ENCODE data around the gene CD9.

CD9 gene

GRCh38 chr12:6213969-6214368 is 13.8 kb downstream of the CD9 start:
- TF ChIP-seq CTCF (conservative IDR thresholded peaks at IDR 0.05), result no peak
- TF ChIP-seq ZFX (IDR thresholded peaks at IDR 0.05), result no peak
- H3K27ac ChIP-seq, result peak overlapping the region; percentile 84

- peak overlapping the region; percentile 84 for H3K27ac ChIP-seq
- TF ChIP-seq CTCF (conservative IDR thresholded peaks at IDR 0.05) (no peak), ZFX (IDR thresholded peaks at IDR 0.05) (no peak)
Observed at GRCh38 chr12:6214633-6215032, 14.4 kb downstream of the CD9 start.

- TF ChIP-seq CTCF (conservative IDR thresholded peaks at IDR 0.05) (no peak), ZFX (IDR thresholded peaks at IDR 0.05) (no peak)
- H3K27ac ChIP-seq, result peak overlapping the region; percentile 84
Observed at GRCh38 chr12:6215120-6215807, 15.1 kb downstream of the CD9 start.

- no peak for TF ChIP-seq ZFX (IDR thresholded peaks at IDR 0.05)
- TF ChIP-seq CTCF (conservative IDR thresholded peaks at IDR 0.05), result no peak
Observed at GRCh38 chr12:6215932-6216494, 15.8 kb downstream of the CD9 start.

GRCh38 chr12:6216581-6216980 is 16.4 kb downstream of the CD9 start:
- TF ChIP-seq ZFX (IDR thresholded peaks at IDR 0.05) (no peak), CTCF (conservative IDR thresholded peaks at IDR 0.05) (no peak)
- peak overlapping the region; percentile 84 for H3K27ac ChIP-seq

More at GRCh38 chr12:6215932-6216494, 15.8 kb downstream of the CD9 start:
- peak overlapping the region; percentile 84 for H3K27ac ChIP-seq

GRCh38 chr12:6218347-6218925 is 18.2 kb downstream of the CD9 start:
- no peak for TF ChIP-seq ZFX (IDR thresholded peaks at IDR 0.05)
- TF ChIP-seq CTCF (conservative IDR thresholded peaks at IDR 0.05), result no peak
- peak overlapping the region; percentile 84; the same call in 1 of the 2 replicates for H3K27ac ChIP-seq

GRCh38 chr12:6219980-6220379 is 19.8 kb downstream of the CD9 start:
- peak overlapping the region; percentile 2; the same call in 1 of the 2 replicates for H3K27ac ChIP-seq

More at GRCh38 chr12:6219980-6220379, 19.8 kb downstream of the CD9 start:
- TF ChIP-seq CTCF (conservative IDR thresholded peaks at IDR 0.05) (no peak), ZFX (IDR thresholded peaks at IDR 0.05) (no peak)
